Measurements from ENCODE around the gene CDH23. TPM values are rescaled to one million over a fixed set of nuclear protein-coding genes. Genes with fewer than 3 reads are reported as not detected.
A peak's percentile ranks its signal among the peaks of the same experiment; 100 is the strongest.

CDH23 gene
- total and polyA plus RNA-seq, 8 donors, result 3.4 to 64.6 (median 9.9) TPM

- WGBS, 2 donors, result 59 to 62% methylated on average over 10 of the region's 10 CpGs
- peaks cover 0 to 22% (median 4%) of the 10 kb centered on the region in 3 donors for H3K4me1 ChIP-seq
- peak overlapping the region in 3 of 4 donors; percentile 35 to 62 (median 56) for H3K27ac ChIP-seq
- DNase-seq (peak in 3 of 6 donors; percentile 21 to 51 (median 39)), FAIRE-seq (no peak), ATAC-seq (peak; percentile 35 to 58 (median 44))
- no peaks in the 10 kb centered on the region for H3K9me3 ChIP-seq
- H3K27me3 ChIP-seq, result no peaks in the 10 kb centered on the region
- no peak overlapping the region for H3K4me3 ChIP-seq
- no peak for TF ChIP-seq CTCF (IDR thresholded peaks at IDR 0.05)
- intact Hi-C loops (cut with DNase I), result no loop called here
- H3K36me3 ChIP-seq, result no peaks in the 10 kb centered on the region
These were observed 370.1 kb downstream of the CDH23 start for GRCh38 chr10:71766717-71767419.

- WGBS, 2 donors, result 60 to 61% methylated on average over 10 of the region's 10 CpGs
- intact Hi-C loops (cut with DNase I), result no loop called here
- H3K9me3 ChIP-seq, result no peaks in the 10 kb centered on the region
- no peak overlapping the region for H3K4me3 ChIP-seq
- no peaks in the 10 kb centered on the region for H3K36me3 ChIP-seq
- ATAC-seq (no peak), DNase-seq (peak in 1 of 6 donors; percentile 52), FAIRE-seq (no peak)
- TF ChIP-seq CTCF (IDR thresholded peaks at IDR 0.05), result no peak
- H3K27ac ChIP-seq, result peak overlapping the region in 3 of 4 donors; percentile 35 to 62 (median 56)
- peaks cover 0 to 22% (median 5%) of the 10 kb centered on the region in 3 donors for H3K4me1 ChIP-seq
- no peaks in the 10 kb centered on the region for H3K27me3 ChIP-seq
These were observed 370.8 kb downstream of the CDH23 start for GRCh38 chr10:71767420-71768035.

GRCh38 chr10:71769279-71769823 lies 372.6 kb downstream of the CDH23 start:
- DNase-seq (no peak), ATAC-seq (no peak), FAIRE-seq (peak; percentile 47)
- no peak for TF ChIP-seq CTCF (IDR thresholded peaks at IDR 0.05)
- intact Hi-C loops (cut with DNase I), result no loop called here
- Histone ChIP-seq H3K4me3 (no peak overlapping the region), H3K36me3 (no peaks in the 10 kb centered on the region), H3K9me3 (no peaks in the 10 kb centered on the region), H3K4me1 (peaks cover 0 to 22% (median 5%) of the 10 kb centered on the region in 3 donors), H3K27me3 (no peaks in the 10 kb centered on the region), H3K27ac (peak overlapping the region in 2 of 4 donors; percentile 27 to 62)
- WGBS, 2 donors, result 82 to 88% methylated on average over 5 of the region's 5 CpGs

- intact Hi-C loops (cut with DNase I), result no loop called here
- H3K4me1 ChIP-seq, result peaks cover 0 to 22% (median 5%) of the 10 kb centered on the region in 3 donors
These were observed 373.5 kb downstream of the CDH23 start for GRCh38 chr10:71770255-71770654.

More at GRCh38 chr10:71770255-71770654, 373.5 kb downstream of the CDH23 start:
- 94 to 97% methylated on average over 3 of the region's 3 CpGs for WGBS, 2 donors
- Histone ChIP-seq H3K27ac (peak overlapping the region in 3 of 4 donors; percentile 3 to 74 (median 71)), H3K27me3 (no peaks in the 10 kb centered on the region), H3K36me3 (no peaks in the 10 kb centered on the region), H3K9me3 (no peaks in the 10 kb centered on the region), H3K4me3 (peak overlapping the region in 1 of 4 donors; percentile 67)
- TF ChIP-seq CTCF (IDR thresholded peaks at IDR 0.05), result no peak
- no peak for FAIRE-seq
- ATAC-seq, result no peak
- no peak for DNase-seq
